Sigmoid colon (tissue), 7 donors: Measurements from ENCODE around the gene LNX2. TPM values are rescaled to one million over a fixed set of nuclear protein-coding genes. Genes with fewer than 3 reads are reported as not detected.

Experiments
- DNase-seq: peaks from one replicate; pipeline ENCODE4 v3.0.0-alpha.2; 2019
- H3K27ac ChIP-seq, 4 donors: fragments of 200-600 bp; sonication (generic); one replicate each; pipeline ENCODE4 v1.5.1; 2016 to 2019; ENCODE audit warnings: mild to moderate bottlenecking in 1 of 4
- H3K27me3 ChIP-seq, 3 donors: fragments of 200-600 bp; sonication (generic); one replicate each; pipeline ENCODE4 v1.5.1; 2019; ENCODE audit warnings: mild to moderate bottlenecking in 1 of 3
- H3K36me3 ChIP-seq, 4 donors: fragments of 200-600 bp; sonication (generic); one replicate each; pipeline ENCODE4 v1.5.1; 2016 to 2019
- H3K4me1 ChIP-seq, 4 donors: fragments of 200-600 bp; sonication (generic); one replicate each; pipeline ENCODE4 v1.5.1; 2017 to 2019
- H3K4me3 ChIP-seq, 4 donors: fragments of 200-600 bp; sonication (generic); one replicate each; pipeline ENCODE4 v1.5.1; 2017 to 2019; ENCODE audit warnings: mild to moderate bottlenecking in 2 of 4, moderate library complexity in 1 of 4
- H3K9me3 ChIP-seq, 4 donors: fragments of 200-600 bp in 3 of 4; sonication (generic) in 3 of 4; one replicate each; pipeline versions ENCODE4 v1.5.1 to v1.6.1; 2013 to 2019
- EP300 ChIP-seq, 4 donors: sonication (generic); formaldehyde crosslinking; IDR thresholded peaks; one replicate each; pipeline ENCODE4 v1.6.1; 2017; ENCODE audit warnings: antibody characterized with exemption in 4 of 4
- POLR2A ChIP-seq, 2 donors: fragments of 450-650 bp; IDR thresholded peaks; one replicate each; pipeline ENCODE4 v1.6.1; 2016; ENCODE audit warnings: antibody characterized with exemption in 2 of 2, mild to moderate bottlenecking in 2 of 2, moderate library complexity in 2 of 2
- POLR2AphosphoS5 ChIP-seq, 4 donors: sonication (generic); formaldehyde crosslinking; IDR thresholded peaks; one replicate each; pipeline ENCODE4 v1.6.1; 2017; ENCODE audit warnings: antibody characterized with exemption in 4 of 4
- WGBS, 2 donors: extraction: QIAGEN DNeasy Blood & Tissue Kit; methylation state at CpG; one replicate each; pipeline ENCODE4 v1.1.7; 2013; 5-methylcytosine and 5-hydroxymethylcytosine counted together
- intact Hi-C: fragments of 100-400 bp; cut with DNase I; formaldehyde crosslinking; loops from one replicate; pipeline ENCODE4 v1.15.1; 2023
- polyA plus RNA-seq, 3 donors: library from polyadenylated mRNA; stranded (reverse); fragments of 200-250 nt; gene quantifications; one replicate each; pipeline ENCODE4 v1.2.3, GENCODE V29; 2013
- total RNA-seq, 4 donors: library from RNA; depleted of rRNA; stranded (reverse); fragments of >200 nt; gene quantifications; one replicate each; pipeline ENCODE4 v1.1.0, GENCODE V29; 2016
- TF ChIP-seq, protein P1 (sequence below), 4 experiments: fragments of 450-650 bp in 3 of 4; fragments of 200-600 bp in 1 of 4; IDR thresholded peaks; one replicate each; pipeline ENCODE4 v1.5.1; 2016 to 2019; ENCODE audit warnings: antibody characterized with exemption in 4 of 4, mild to moderate bottlenecking in 3 of 4, moderate library complexity in 2 of 4
- donor health status: healthy with polysubstance abuse.
- donor health status: Bipolar disorder and iron deficiency.
- donor health status: healthy.

Gene LNX2
- total and polyA plus RNA-seq, 7 donors, result 7.7 to 22.2 (median 10.9) TPM

DNA sequence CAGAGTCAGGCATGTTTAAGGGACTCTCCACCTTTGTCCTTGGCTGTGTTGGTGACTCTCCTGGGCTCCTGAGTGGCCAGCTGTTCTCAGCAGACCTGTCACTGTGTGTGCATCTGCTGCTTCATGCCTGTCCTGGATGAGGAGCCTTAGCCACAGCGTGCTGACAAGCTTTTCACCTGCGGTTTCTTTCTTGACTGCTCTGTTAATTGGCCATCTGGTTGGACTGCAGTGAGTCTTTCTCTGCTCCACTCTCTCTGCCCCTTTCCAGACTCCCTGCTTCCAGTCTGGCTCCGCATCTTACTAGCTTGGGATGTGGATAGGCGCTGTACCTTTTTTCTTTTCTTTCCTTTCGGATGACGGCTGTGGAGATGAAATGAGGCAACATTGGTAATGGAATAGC, 40.2 kb upstream of the LNX2 start:
- intact Hi-C loops, result loop anchor here (10.0 kb wide), 2 partner anchors 86 to 124 kb away; no protein-coding TSS in a partner anchor
- TF ChIP-seq, protein P1, sequence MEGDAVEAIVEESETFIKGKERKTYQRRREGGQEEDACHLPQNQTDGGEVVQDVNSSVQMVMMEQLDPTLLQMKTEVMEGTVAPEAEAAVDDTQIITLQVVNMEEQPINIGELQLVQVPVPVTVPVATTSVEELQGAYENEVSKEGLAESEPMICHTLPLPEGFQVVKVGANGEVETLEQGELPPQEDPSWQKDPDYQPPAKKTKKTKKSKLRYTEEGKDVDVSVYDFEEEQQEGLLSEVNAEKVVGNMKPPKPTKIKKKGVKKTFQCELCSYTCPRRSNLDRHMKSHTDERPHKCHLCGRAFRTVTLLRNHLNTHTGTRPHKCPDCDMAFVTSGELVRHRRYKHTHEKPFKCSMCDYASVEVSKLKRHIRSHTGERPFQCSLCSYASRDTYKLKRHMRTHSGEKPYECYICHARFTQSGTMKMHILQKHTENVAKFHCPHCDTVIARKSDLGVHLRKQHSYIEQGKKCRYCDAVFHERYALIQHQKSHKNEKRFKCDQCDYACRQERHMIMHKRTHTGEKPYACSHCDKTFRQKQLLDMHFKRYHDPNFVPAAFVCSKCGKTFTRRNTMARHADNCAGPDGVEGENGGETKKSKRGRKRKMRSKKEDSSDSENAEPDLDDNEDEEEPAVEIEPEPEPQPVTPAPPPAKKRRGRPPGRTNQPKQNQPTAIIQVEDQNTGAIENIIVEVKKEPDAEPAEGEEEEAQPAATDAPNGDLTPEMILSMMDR (IDR thresholded peaks at IDR 0.05), result no peak
- WGBS, 2 donors, result 97 to 98% methylated on average over 6 of the region's 6 CpGs
- Histone ChIP-seq H3K4me3 (no peak overlapping the region), H3K27ac (no peak overlapping the region), H3K9me3 (no peaks in the 10 kb centered on the region), H3K36me3 (no peaks in the 10 kb centered on the region), H3K4me1 (peaks cover 0 to 48% (median 21%) of the 10 kb centered on the region in 4 donors), H3K27me3 (no peaks in the 10 kb centered on the region)
- no peak for DNase-seq

DNA sequence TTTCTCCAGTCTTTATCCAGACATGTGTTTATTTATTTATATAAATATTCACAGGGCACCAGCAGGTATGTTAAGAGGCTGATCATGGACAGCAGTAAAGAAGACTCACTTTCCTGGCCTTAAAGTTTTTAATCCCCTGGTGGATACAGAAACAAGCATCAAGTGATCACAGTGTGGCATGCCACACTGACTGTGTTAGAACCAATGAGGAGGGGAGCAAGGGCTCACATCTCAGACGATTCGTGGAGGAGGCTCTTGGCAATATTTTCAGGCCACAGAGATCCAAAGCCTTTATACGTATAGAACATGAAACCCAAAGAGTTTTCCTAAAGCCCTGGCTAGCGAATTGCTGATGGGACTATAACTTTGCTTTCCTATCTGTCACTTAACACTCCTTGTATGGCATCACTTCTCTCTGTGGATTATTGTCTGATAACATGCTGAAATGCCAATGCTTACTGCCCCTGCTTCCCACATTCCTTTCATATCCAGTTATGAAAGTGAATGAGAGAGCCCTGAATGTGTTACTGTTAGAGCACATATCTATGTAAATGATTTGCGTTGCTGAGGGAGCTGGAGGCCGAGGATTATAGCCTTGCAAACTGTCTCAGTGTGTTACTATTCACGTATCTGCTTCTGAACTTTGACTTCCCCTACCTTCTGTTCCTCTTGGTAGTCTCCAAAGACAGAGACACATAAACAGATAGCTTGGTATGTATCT, 39.0 kb upstream of the LNX2 start:
- Histone ChIP-seq H3K4me1 (peaks cover 0 to 45% (median 21%) of the 10 kb centered on the region in 4 donors), H3K27me3 (no peaks in the 10 kb centered on the region), H3K27ac (no peak overlapping the region), H3K4me3 (no peak overlapping the region), H3K9me3 (no peaks in the 10 kb centered on the region), H3K36me3 (no peaks in the 10 kb centered on the region)
- TF ChIP-seq POLR2AphosphoS5 (IDR thresholded peaks at IDR 0.05) (no peak), EP300 (IDR thresholded peaks at IDR 0.05) (no peak), POLR2A (IDR thresholded peaks at IDR 0.05) (no peak)
- TF ChIP-seq, protein P1 (IDR thresholded peaks at IDR 0.05), result no peak
- intact Hi-C loops, result no loop called here
- WGBS, 2 donors, result 69 to 75% methylated on average over 7 of the region's 7 CpGs
- no peak for DNase-seq

DNA sequence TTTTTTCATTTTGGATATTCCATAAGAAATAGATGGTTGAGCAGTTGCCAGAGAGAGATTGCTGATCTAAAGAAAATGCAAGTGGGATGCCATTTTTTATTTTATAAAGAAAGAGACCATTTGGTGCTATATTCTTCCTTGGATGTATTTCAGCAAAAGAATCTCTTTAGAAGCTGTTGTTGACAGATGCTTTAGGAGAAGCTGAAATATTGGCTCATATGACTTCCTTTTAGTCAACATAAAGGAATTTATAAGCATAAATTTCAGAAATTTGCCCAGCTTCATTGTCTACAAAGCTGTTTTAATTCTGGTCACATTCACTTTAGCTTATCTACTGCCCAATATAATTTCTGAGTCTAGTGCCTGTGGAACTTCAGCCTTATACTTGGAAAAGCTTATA, 38.2 kb upstream of the LNX2 start:
- Histone ChIP-seq H3K36me3 (no peaks in the 10 kb centered on the region), H3K27me3 (no peaks in the 10 kb centered on the region), H3K4me3 (no peak overlapping the region), H3K27ac (no peak overlapping the region), H3K9me3 (no peaks in the 10 kb centered on the region), H3K4me1 (peaks cover 0 to 38% (median 19%) of the 10 kb centered on the region in 4 donors)
- TF ChIP-seq POLR2A (IDR thresholded peaks at IDR 0.05), result no peak
- no peak for TF ChIP-seq EP300 (IDR thresholded peaks at IDR 0.05)
- TF ChIP-seq, protein P1 (IDR thresholded peaks at IDR 0.05), result no peak
- no peak for TF ChIP-seq POLR2AphosphoS5 (IDR thresholded peaks at IDR 0.05)
- DNase-seq, result no peak
- intact Hi-C loops, result no loop called here

DNA sequence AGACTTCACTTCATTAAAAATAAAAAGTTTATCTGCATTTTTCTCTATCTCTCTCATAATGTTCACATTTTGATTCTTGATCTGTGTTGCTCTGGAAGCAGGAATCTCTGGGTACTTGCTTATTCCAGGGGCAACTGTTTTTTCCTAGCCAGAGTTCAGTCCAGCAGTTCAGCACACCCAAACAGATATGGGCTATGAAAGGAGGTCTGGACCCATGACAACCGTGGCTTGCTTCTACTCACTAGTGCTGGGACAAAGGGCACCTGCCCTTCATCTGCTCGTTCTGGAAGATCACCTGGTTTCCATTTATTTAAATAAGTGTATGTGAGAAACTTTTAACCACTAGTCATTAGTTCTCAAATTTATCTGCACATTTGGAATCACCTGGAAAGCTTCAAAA, 37.4 kb upstream of the LNX2 start:
- H3K27ac ChIP-seq, result no peak overlapping the region
- WGBS, 2 donors, result 40 to 78% methylated on average over 2 of the region's 2 CpGs
- no peaks in the 10 kb centered on the region for H3K27me3 ChIP-seq
- intact Hi-C loops, result no loop called here
- H3K9me3 ChIP-seq, result no peaks in the 10 kb centered on the region
- H3K4me1 ChIP-seq, result peaks cover 0 to 30% (median 19%) of the 10 kb centered on the region in 4 donors
- TF ChIP-seq EP300 (IDR thresholded peaks at IDR 0.05) (no peak), POLR2AphosphoS5 (IDR thresholded peaks at IDR 0.05) (no peak), POLR2A (IDR thresholded peaks at IDR 0.05) (no peak)
- TF ChIP-seq, protein P1 (IDR thresholded peaks at IDR 0.05), result no peak
- DNase-seq, result no peak
- H3K36me3 ChIP-seq, result no peaks in the 10 kb centered on the region
- no peak overlapping the region for H3K4me3 ChIP-seq

DNA sequence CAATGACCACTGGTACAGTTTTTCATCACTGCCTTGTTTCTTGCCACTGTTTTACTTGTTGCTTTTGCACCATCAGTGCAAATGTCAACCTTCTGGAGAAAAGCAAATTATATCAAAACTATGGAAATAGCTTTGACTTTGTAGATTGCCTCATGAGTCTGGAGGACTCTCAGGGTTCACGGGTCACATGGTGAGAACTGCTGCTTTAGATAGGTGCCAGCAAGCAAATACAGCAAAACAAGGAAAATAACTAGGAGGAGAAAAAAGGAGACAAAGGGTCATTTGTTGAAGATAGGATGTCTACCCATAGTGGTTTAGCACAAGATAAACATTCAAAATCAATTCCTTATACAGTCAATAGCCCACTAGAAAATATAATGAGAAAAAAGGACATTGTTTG, 34.5 kb upstream of the LNX2 start:
- WGBS, 2 donors, result 94 to 97% methylated on average over 1 of the region's 1 CpG
- peaks cover 0 to 22% (median 17%) of the 10 kb centered on the region in 4 donors for H3K4me1 ChIP-seq
- DNase-seq, result no peak

More for the DNA sequence above, 34.5 kb upstream of the LNX2 start:
- no peak overlapping the region for H3K27ac ChIP-seq
- peaks cover 0 to 7% (median 0%) of the 10 kb centered on the region in 4 donors for H3K9me3 ChIP-seq
- intact Hi-C loops, result no loop called here
- no peaks in the 10 kb centered on the region for H3K27me3 ChIP-seq
- TF ChIP-seq POLR2A (IDR thresholded peaks at IDR 0.05) (no peak), EP300 (IDR thresholded peaks at IDR 0.05) (no peak), POLR2AphosphoS5 (IDR thresholded peaks at IDR 0.05) (no peak)
- TF ChIP-seq, protein P1 (IDR thresholded peaks at IDR 0.05), result no peak
- peaks cover 0 to 16% (median 11%) of the 10 kb centered on the region in 4 donors for H3K36me3 ChIP-seq
- H3K4me3 ChIP-seq, result no peak overlapping the region
